RCC 7860 (cell line): ENCODE data around the gene TSHZ2.
"Not testable (repeated sequence)": the region's sequence is repeated elsewhere in the genome, so short reads cannot be mapped to it uniquely, and the experiment has no call there.

Source experiments
- DNase-seq: peaks from one replicate; pipeline ENCODE4 v3.0.0-alpha.2; 2015; ENCODE audit warnings: low spot score
- FAIRE-seq: peaks from 2 replicates; lab custom pipeline; 2012; peaks lifted over from hg19 to GRCh38; lab: Jason Lieb, UNC

The TSHZ2 gene

GRCh38 chr20:53490620-53491019 lies 518.5 kb downstream of the TSHZ2 start:
- DNase-seq (no peak), FAIRE-seq (no peak)

GRCh38 chr20:53491462-53491861 lies 519.3 kb downstream of the TSHZ2 start:
- FAIRE-seq (no peak), DNase-seq (no peak)

GRCh38 chr20:53492212-53492611 lies 520.1 kb downstream of the TSHZ2 start:
- DNase-seq (no peak), FAIRE-seq (no peak)

- DNase-seq (no peak), FAIRE-seq (no peak)
These were observed 521.2 kb downstream of the TSHZ2 start for GRCh38 chr20:53493311-53493857.

- DNase-seq = no peak
- no peak for FAIRE-seq
These were observed 522.6 kb downstream of the TSHZ2 start for GRCh38 chr20:53494753-53495152.

- FAIRE-seq (no peak), DNase-seq (no peak)
These were observed 523.4 kb downstream of the TSHZ2 start for GRCh38 chr20:53495398-53496092.

GRCh38 chr20:53497246-53497645 lies 525.1 kb downstream of the TSHZ2 start:
- FAIRE-seq (no peak), DNase-seq (no peak)

GRCh38 chr20:53498341-53498740 lies 526.2 kb downstream of the TSHZ2 start:
- FAIRE-seq (no peak), DNase-seq (no peak)

- FAIRE-seq (no peak), DNase-seq (no peak)
These were observed 528.5 kb downstream of the TSHZ2 start for GRCh38 chr20:53500651-53501050.

GRCh38 chr20:53502820-53503219 lies 530.7 kb downstream of the TSHZ2 start:
- DNase-seq (no peak), FAIRE-seq (no peak)

GRCh38 chr20:53503517-53503919 lies 531.4 kb downstream of the TSHZ2 start:
- FAIRE-seq = no peak
- no peak for DNase-seq

- DNase-seq, FAIRE-seq: not testable (repeated sequence)
These were observed 531.9 kb downstream of the TSHZ2 start for GRCh38 chr20:53504106-53504505.

GRCh38 chr20:53510262-53510661 lies 538.1 kb downstream of the TSHZ2 start:
- DNase-seq = no peak
- no peak for FAIRE-seq

GRCh38 chr20:53510704-53511103 lies 538.5 kb downstream of the TSHZ2 start:
- DNase-seq (no peak), FAIRE-seq (no peak)

GRCh38 chr20:53512076-53512475 lies 539.9 kb downstream of the TSHZ2 start:
- DNase-seq = no peak
- FAIRE-seq = no peak

GRCh38 chr20:53513168-53513488 lies 541.0 kb downstream of the TSHZ2 start:
- no peak for FAIRE-seq
- DNase-seq = no peak

- FAIRE-seq = no peak
- no peak for DNase-seq
These were observed 541.5 kb downstream of the TSHZ2 start for GRCh38 chr20:53513489-53514298.

GRCh38 chr20:53515749-53516148 lies 543.6 kb downstream of the TSHZ2 start:
- FAIRE-seq (no peak), DNase-seq (no peak)

- FAIRE-seq (no peak), DNase-seq (no peak)
These were observed 545.0 kb downstream of the TSHZ2 start for GRCh38 chr20:53517146-53517545.

GRCh38 chr20:53521421-53521820 lies 549.3 kb downstream of the TSHZ2 start:
- not testable (repeated sequence) for FAIRE-seq, DNase-seq

GRCh38 chr20:53522026-53522425 lies 549.9 kb downstream of the TSHZ2 start:
- no peak for FAIRE-seq

GRCh38 chr20:53522696-53523095 lies 550.5 kb downstream of the TSHZ2 start:
- DNase-seq (no peak), FAIRE-seq (no peak)

More at GRCh38 chr20:53522026-53522425, 549.9 kb downstream of the TSHZ2 start:
- no peak for DNase-seq
